ENCODE measurements around the gene SLX9. TPM values are rescaled to one million over a fixed set of nuclear protein-coding genes. Genes with fewer than 3 reads are reported as not detected.

SLX9 gene
- total and polyA plus RNA-seq, 5 donors from 2014 or later: 7.6 to 21.8 (median 10.1) TPM

DNA sequence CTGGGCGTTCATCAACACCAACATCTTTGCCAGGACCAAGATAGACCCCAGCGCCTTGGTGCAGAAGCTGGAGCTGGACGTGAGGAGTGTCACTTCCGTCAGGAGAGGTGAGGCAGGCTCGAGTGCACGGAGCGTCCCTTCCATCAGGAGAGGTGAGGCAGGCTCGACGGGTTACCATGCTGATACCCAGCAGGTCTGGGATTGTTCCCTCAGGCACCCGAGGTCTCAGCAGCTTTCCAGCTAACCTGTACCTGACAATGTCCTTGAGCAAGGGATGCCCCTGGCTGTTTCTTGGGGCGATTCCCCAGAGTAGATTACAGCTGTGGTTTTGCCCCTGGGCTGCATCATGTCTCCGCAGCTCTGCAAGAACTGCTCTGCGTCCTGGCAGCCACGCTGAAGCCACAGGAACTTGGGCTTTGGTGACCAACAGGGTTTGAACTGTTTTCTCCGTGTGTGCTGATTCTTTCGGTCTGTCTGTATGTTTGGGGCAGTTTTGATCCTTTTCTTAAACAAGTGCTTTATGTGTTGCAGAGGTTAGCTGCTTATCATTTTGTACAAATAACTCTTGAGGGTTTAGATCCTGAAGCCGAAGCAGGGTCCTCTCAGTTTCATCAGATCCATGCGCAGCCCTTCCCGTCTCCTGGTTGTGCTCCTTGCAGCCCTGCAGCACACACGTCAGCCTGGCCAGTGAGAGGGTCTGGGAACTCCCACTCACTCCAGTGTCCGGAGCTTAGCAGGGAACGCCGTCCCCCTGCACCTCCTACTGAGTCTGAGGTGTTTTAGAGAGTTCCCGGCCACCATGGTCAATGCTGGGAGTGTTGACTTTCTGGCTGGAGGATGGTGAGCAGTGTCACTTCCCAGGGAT is 4.1 kb downstream of the SLX9 start:
- Histone ChIP-seq H3K27me3 (ENCODE audit: control insufficient read depth, insufficient read depth, low read length) (no peaks in the 10 kb centered on the region), H3K4me3 (ENCODE audit: low read depth, low read length) (no peak overlapping the region), H3K36me3 (ENCODE audit: control insufficient read depth, insufficient read depth, low read length) (peaks cover 14% of the 10 kb centered on the region), H3K9me3 (ENCODE audit: control insufficient read depth in 2 of 2, low read length in 2 of 2) (no peaks in the 10 kb centered on the region), H3K4me1 (ENCODE audit: control insufficient read depth, insufficient read depth, low read length, poor library complexity, severe bottlenecking) (peaks cover 30% of the 10 kb centered on the region), H3K27ac (ENCODE audit: insufficient read depth, low read length, poor library complexity, severe bottlenecking) (no peak overlapping the region)
- Mint-ChIP-seq H3K27me3 (no peaks in the 10 kb centered on the region), H3K36me3 (peaks cover 11% of the 10 kb centered on the region), H3K4me3 (peak overlapping the region in 1 of 4 donors; percentile 49), H3K27ac (no peak overlapping the region), H3K9me3 (peaks cover 0 to 1% (median 0%) of the 10 kb centered on the region in 7 donors), H3K4me1 (peaks cover 14 to 62% (median 33%) of the 10 kb centered on the region in 4 donors)
- no peak for DNase-seq
- ATAC-seq (ENCODE audit: low read depth in 2 of 2): no peak

DNA sequence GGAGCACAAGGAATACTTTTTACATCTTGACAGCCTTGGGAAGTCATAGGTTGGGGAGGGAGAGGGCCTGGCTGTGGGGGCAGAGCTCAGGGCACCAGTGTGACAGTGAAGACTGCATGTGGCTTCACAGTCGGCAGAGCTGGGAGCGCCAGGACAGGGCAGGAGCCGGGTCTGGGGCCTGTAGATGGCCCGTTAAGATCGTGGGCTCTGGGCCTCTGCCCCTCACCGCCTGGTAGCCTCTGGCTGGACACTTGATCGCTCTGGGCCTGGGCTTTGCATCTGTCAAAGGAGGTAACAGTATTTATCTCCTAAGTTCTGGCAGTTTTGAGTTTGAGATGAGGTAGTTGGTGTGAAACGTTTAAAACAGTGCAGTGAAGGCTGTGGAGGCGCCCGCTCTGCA is 4.8 kb downstream of the SLX9 start:
- Histone ChIP-seq H3K36me3 (ENCODE audit: control insufficient read depth, insufficient read depth, low read length) (peaks cover 14% of the 10 kb centered on the region), H3K4me3 (ENCODE audit: low read depth, low read length) (no peak overlapping the region), H3K27me3 (ENCODE audit: control insufficient read depth, insufficient read depth, low read length) (no peaks in the 10 kb centered on the region), H3K9me3 (ENCODE audit: control insufficient read depth in 2 of 2, low read length in 2 of 2) (no peaks in the 10 kb centered on the region), H3K4me1 (ENCODE audit: control insufficient read depth, insufficient read depth, low read length, poor library complexity, severe bottlenecking) (peaks cover 28% of the 10 kb centered on the region), H3K27ac (ENCODE audit: insufficient read depth, low read length, poor library complexity, severe bottlenecking) (peak overlapping the region; percentile 2)
- Mint-ChIP-seq H3K9me3 (no peaks in the 10 kb centered on the region), H3K36me3 (peaks cover 11% of the 10 kb centered on the region), H3K27ac (no peak overlapping the region), H3K27me3 (no peaks in the 10 kb centered on the region), H3K4me1 (peaks cover 14 to 57% (median 31%) of the 10 kb centered on the region in 4 donors), H3K4me3 (peak overlapping the region in 1 of 4 donors; percentile 49)
- ATAC-seq (ENCODE audit: low read depth in 2 of 2) (no peak), DNase-seq (no peak)

DNA sequence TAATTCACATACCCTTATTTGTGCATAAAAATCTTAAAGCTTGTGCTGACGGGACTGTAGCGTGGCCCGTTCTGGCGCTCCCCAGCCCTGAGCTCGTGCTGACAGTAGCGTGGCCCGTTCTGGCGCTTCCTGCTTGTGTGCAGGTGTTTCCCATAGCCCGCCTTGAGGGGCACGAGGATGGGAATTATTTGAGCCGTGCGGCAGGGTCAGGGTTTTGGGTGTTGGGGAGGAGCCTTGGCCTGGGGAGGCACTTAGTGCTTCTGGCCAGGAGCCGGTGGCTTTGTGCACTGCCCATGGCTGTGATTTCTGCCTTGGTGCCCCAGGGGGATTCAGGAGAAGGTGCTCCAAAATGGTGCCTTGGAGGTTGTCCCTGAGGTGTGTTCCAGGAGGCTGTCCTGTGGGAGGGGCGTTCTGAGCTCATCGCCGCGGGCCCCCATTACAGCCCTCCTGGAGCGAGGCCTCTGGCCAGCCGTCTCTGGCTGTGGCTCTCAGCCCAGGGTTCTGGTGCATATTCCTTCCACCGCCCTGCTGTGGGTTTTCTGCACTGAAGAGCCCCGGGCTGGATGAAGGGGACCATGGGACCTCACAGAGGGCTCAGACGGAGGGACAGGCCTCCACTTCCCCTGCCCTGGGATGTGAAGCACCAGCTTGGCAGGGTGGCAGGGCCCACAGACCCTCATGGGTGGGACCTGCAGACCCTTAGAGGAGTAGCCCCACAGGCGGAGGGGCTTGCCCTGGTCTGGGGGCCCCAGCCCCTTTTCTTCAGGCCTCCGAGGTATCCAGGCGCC is 6.6 kb downstream of the SLX9 start:
- no peak overlapping the region for H3K27ac ChIP-seq (ENCODE audit: insufficient read depth, low read length, poor library complexity, severe bottlenecking)
- no peaks in the 10 kb centered on the region for H3K27me3 Mint-ChIP-seq
- peaks cover 4 to 52% (median 21%) of the 10 kb centered on the region in 4 donors for H3K4me1 Mint-ChIP-seq
- peaks cover 22% of the 10 kb centered on the region for H3K36me3 ChIP-seq (ENCODE audit: control insufficient read depth, insufficient read depth, low read length)
- H3K4me1 ChIP-seq (ENCODE audit: control insufficient read depth, insufficient read depth, low read length, poor library complexity, severe bottlenecking): peaks cover 19% of the 10 kb centered on the region
- H3K27ac Mint-ChIP-seq: peak overlapping the region in 1 of 3 donors; percentile 29
- peak overlapping the region in 1 of 4 donors; percentile 49 for H3K4me3 Mint-ChIP-seq
- H3K4me3 ChIP-seq (ENCODE audit: low read depth, low read length): no peak overlapping the region
- peaks cover 11% of the 10 kb centered on the region for H3K36me3 Mint-ChIP-seq
- H3K9me3 Mint-ChIP-seq: no peaks in the 10 kb centered on the region
- H3K27me3 ChIP-seq (ENCODE audit: control insufficient read depth, insufficient read depth, low read length): no peaks in the 10 kb centered on the region
- no peaks in the 10 kb centered on the region for H3K9me3 ChIP-seq (ENCODE audit: control insufficient read depth in 2 of 2, low read length in 2 of 2)
- no peak for DNase-seq
- no peak for ATAC-seq (ENCODE audit: low read depth in 2 of 2)

DNA sequence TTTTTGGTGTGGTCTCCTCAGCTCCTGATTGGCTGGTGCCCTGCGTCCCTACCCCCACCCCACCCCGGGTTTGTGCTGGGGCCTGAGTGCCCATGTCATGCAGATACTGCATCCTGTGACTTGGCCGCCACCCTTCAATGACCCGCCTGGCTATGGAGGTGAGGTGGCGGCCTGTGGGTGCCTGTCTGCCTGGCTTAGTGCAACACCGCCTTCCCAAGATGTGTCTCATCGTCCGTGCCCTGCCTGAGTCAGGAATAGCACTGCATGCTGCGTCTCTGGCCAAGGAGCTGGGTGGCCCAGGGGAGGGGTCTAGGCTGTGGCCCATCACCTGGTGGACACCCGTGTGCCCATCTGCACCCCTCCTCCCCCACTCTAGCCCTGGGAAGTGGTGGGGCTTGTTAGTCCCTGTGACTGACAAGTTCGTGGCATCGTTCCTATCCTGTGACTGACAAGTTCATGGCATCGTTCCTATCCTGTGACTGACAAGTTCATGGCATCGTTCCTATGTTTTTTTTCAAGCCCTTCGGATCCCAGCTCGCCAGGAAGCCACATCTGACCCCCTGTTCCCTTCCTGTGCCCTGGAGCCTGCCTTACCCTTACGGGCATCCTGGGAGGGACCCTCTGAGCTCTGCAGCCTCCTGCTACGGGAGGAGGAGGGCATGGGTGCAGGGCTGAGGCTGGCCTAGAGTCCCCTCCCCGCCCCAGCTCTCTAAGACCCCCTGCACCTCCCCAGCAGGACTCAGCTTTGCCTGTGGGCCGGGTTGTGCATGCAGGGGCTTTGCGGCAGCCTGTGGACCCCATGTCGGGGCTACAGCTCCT is 7.5 kb downstream of the SLX9 start:
- no peak overlapping the region for H3K4me3 ChIP-seq (ENCODE audit: low read depth, low read length)
- DNase-seq (no peak), ATAC-seq (ENCODE audit: low read depth in 2 of 2) (no peak)
- no peaks in the 10 kb centered on the region for H3K9me3 ChIP-seq (ENCODE audit: control insufficient read depth in 2 of 2, low read length in 2 of 2)
- Mint-ChIP-seq H3K36me3 (peaks cover 7% of the 10 kb centered on the region), H3K4me3 (no peak overlapping the region), H3K4me1 (peaks cover 2 to 43% (median 15%) of the 10 kb centered on the region in 4 donors), H3K27ac (no peak overlapping the region), H3K9me3 (no peaks in the 10 kb centered on the region), H3K27me3 (no peaks in the 10 kb centered on the region)
- peaks cover 14% of the 10 kb centered on the region for H3K4me1 ChIP-seq (ENCODE audit: control insufficient read depth, insufficient read depth, low read length, poor library complexity, severe bottlenecking)
- H3K27ac ChIP-seq (ENCODE audit: insufficient read depth, low read length, poor library complexity, severe bottlenecking): no peak overlapping the region
- H3K36me3 ChIP-seq (ENCODE audit: control insufficient read depth, insufficient read depth, low read length): peaks cover 24% of the 10 kb centered on the region
- H3K27me3 ChIP-seq (ENCODE audit: control insufficient read depth, insufficient read depth, low read length): no peaks in the 10 kb centered on the region

DNA sequence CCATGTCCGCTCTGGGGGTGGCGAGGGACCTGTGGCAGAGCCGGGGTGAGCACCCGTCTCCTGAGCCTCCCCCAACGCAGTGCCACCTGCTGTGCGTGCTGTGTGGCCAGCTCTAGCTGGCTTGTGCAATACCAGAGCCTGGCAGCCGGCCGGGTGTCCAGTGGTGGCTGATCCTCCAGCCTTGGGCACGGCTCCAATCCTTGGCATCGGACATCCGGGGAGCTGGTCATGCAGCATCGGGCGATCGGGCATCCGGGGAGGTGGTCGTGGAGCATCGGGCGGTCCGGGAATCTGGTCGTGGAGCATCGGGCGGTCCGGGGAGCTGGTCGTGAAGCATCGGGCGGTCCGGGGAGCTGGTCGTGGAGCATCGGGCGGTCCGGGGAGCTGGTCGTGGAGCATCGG is 8.1 kb downstream of the SLX9 start:
- Histone ChIP-seq H3K4me3 (ENCODE audit: low read depth, low read length) (no peak overlapping the region), H3K27me3 (ENCODE audit: control insufficient read depth, insufficient read depth, low read length) (no peaks in the 10 kb centered on the region), H3K4me1 (ENCODE audit: control insufficient read depth, insufficient read depth, low read length, poor library complexity, severe bottlenecking) (peaks cover 10% of the 10 kb centered on the region), H3K27ac (ENCODE audit: insufficient read depth, low read length, poor library complexity, severe bottlenecking) (no peak overlapping the region), H3K9me3 (ENCODE audit: control insufficient read depth in 2 of 2, low read length in 2 of 2) (no peaks in the 10 kb centered on the region), H3K36me3 (ENCODE audit: control insufficient read depth, insufficient read depth, low read length) (peaks cover 24% of the 10 kb centered on the region)
- no peak for DNase-seq
- Mint-ChIP-seq H3K4me3 (peak overlapping the region in 1 of 4 donors; percentile 28), H3K27me3 (no peaks in the 10 kb centered on the region), H3K4me1 (peaks cover 0 to 40% (median 11%) of the 10 kb centered on the region in 4 donors), H3K9me3 (no peaks in the 10 kb centered on the region), H3K27ac (no peak overlapping the region), H3K36me3 (peaks cover 4% of the 10 kb centered on the region)
- ATAC-seq (ENCODE audit: low read depth in 2 of 2): no peak

DNA sequence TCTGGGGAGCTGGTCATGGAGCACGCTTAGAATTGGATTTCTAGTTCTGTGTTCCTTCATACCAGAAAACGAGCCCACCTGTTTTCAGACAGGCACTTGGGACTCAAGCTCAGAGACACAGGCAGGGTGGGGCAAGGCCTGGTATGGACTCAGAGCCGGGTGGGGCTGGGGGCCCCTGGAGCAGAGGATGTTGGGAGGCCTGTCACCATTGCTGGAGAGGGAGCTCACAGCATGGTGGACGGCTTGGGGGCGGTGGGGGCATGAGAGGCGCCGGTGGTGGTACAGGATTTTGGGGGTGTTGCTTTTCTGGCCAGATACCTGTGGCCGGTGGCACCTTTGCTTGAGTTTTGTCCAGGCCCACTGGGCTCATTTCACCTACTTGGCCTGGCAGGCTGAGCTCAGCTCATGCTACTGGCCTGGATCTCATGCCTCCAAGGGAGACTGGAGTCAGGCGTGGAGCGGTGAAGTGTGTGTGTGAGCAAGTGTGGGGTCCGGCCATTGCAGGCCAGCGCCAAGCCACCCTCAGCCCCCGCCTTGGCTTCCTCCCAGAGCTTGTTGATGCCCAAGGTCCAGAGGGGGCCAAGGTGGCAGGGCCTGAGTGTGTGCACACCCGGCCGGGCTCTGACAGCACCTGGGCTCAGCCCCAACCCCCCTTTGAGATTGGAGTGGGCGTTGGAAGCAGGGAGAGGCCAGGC is 8.7 kb downstream of the SLX9 start:
- H3K4me1 Mint-ChIP-seq: peaks cover 0 to 34% (median 9%) of the 10 kb centered on the region in 4 donors
- H3K9me3 Mint-ChIP-seq: no peaks in the 10 kb centered on the region
- Histone ChIP-seq H3K4me3 (ENCODE audit: low read depth, low read length) (no peak overlapping the region), H3K9me3 (ENCODE audit: control insufficient read depth in 2 of 2, low read length in 2 of 2) (no peaks in the 10 kb centered on the region), H3K27ac (ENCODE audit: insufficient read depth, low read length, poor library complexity, severe bottlenecking) (no peak overlapping the region), H3K27me3 (ENCODE audit: control insufficient read depth, insufficient read depth, low read length) (no peaks in the 10 kb centered on the region), H3K36me3 (ENCODE audit: control insufficient read depth, insufficient read depth, low read length) (peaks cover 24% of the 10 kb centered on the region), H3K4me1 (ENCODE audit: control insufficient read depth, insufficient read depth, low read length, poor library complexity, severe bottlenecking) (peaks cover 10% of the 10 kb centered on the region)
- H3K36me3 Mint-ChIP-seq: peaks cover 4% of the 10 kb centered on the region
- H3K27ac Mint-ChIP-seq: no peak overlapping the region
- no peak overlapping the region for H3K4me3 Mint-ChIP-seq
- no peak for DNase-seq
- ATAC-seq (ENCODE audit: low read depth in 2 of 2): no peak
- no peaks in the 10 kb centered on the region for H3K27me3 Mint-ChIP-seq
